HepG2 (cell line): ENCODE measurements around the gene KAT7. TPM values are rescaled to one million over a fixed set of nuclear protein-coding genes. Genes with fewer than 3 reads are reported as not detected.

Source experiments
- ATF2 ChIP-seq: sonication (generic); formaldehyde crosslinking; IDR thresholded peaks from 2 replicates; pipeline ENCODE4 v1.4.0; 2020; ENCODE audit warnings: missing genetic modification reagents
- KDM2A ChIP-seq: sonication (generic); formaldehyde crosslinking; IDR thresholded peaks from 2 replicates; pipeline ENCODE4 v1.4.0; 2020; ENCODE audit warnings: low read depth, missing genetic modification reagents, borderline replicate concordance
- NR2F6 ChIP-seq, 2 experiments: IDR thresholded peaks; 2 replicates each; pipeline ENCODE4 v1.6.1; 2016; ENCODE audit warnings: antibody characterized with exemption in 1 of 2, mild to moderate bottlenecking in 1 of 2
- PHB2 ChIP-seq: fragments of 450-650 bp; IDR thresholded peaks from 2 replicates; pipeline ENCODE4 v1.6.1; 2018; ENCODE audit not compliant: partially characterized antibody
- RBM39 ChIP-seq: fragments of 200-400 bp; formaldehyde crosslinking; IDR thresholded peaks from one replicate; pipeline ENCODE4 v1.6.1; 2018; ENCODE audit warnings: antibody characterized with exemption, mild to moderate bottlenecking, low read depth, low read length; ENCODE audit not compliant: poor library complexity, severe bottlenecking
- RFXAP ChIP-seq: sonication (generic); formaldehyde crosslinking; IDR thresholded peaks from 2 replicates; pipeline ENCODE4 v1.4.0; 2020; ENCODE audit warnings: missing genetic modification reagents, borderline replicate concordance
- TFDP2 ChIP-seq: sonication (generic); formaldehyde crosslinking; IDR thresholded peaks from 2 replicates; pipeline ENCODE4 v1.4.0; 2020; ENCODE audit warnings: missing genetic modification reagents
- ZNF234 ChIP-seq: sonication (generic); formaldehyde crosslinking; conservative IDR thresholded peaks from 2 replicates; pipeline ENCODE4 v1.5.1; 2020; ENCODE audit warnings: mild to moderate bottlenecking, missing genetic modification reagents
- ZNF318 ChIP-seq: sonication (generic); formaldehyde crosslinking; IDR thresholded peaks from 2 replicates; pipeline ENCODE4 v1.4.0; 2020; ENCODE audit warnings: mild to moderate bottlenecking, missing genetic modification reagents
- ZNF556 ChIP-seq: sonication (generic); formaldehyde crosslinking; IDR thresholded peaks from 2 replicates; pipeline ENCODE4 v1.4.0; 2020; ENCODE audit warnings: mild to moderate bottlenecking, missing genetic modification reagents, borderline replicate concordance
- ZNF598 ChIP-seq: sonication (generic); formaldehyde crosslinking; IDR thresholded peaks from 2 replicates; pipeline ENCODE4 v1.5.1; 2020; ENCODE audit warnings: mild to moderate bottlenecking, missing genetic modification reagents, borderline replicate concordance
- ZNF747 ChIP-seq: sonication (generic); formaldehyde crosslinking; IDR thresholded peaks from 2 replicates; pipeline ENCODE4 v1.8.1; 2023; ENCODE audit warnings: missing genetic modification reagents, mild to moderate bottlenecking, borderline replicate concordance
- polyA plus RNA-seq, 8 experiments: library from polyadenylated mRNA; depleted of rRNA in 3 of 8; stranded (reverse) in 7 of 8; unstranded in 1 of 8; fragments of >200 nt; fragmentation: Illumina TruSeq in 4 of 8; extraction: Trizol in 4 of 8; gene quantifications; 2 replicates each; pipeline versions ENCODE4 v1.2.1 to v1.2.3, GENCODE V29; 2011 to 2016; ENCODE audit warnings: low read depth in 4 of 8, missing spikeins in 1 of 8, mixed read lengths in 1 of 8; ENCODE audit not compliant: insufficient read depth in 1 of 8
- total RNA-seq, 5 experiments: library from RNA; depleted of rRNA; stranded (reverse); fragments of >200 nt; fragmentation: Illumina TruSeq; extraction: Trizol; gene quantifications; 2 replicates each; pipeline ENCODE4 v1.2.3, GENCODE V29; 2016; ENCODE audit warnings: low read depth in 1 of 5

Gene KAT7
- total and polyA plus RNA-seq, 2 of the 13 experiments (the other 11 are each of a cell fraction or from before 2014, with no cell fraction given), result 21.2 to 39.2 TPM

- TF ChIP-seq ZNF318 (0 out of 2 replicates have a peak, but pooled peaks have one; percentile 46), ZNF234 (peak; percentile 68; the same call in 1 of the 2 replicates), RFXAP (CRISPR knock-in tag) (no peak; the same call in 1 of the 2 replicates), ZNF747 (CRISPR knock-in tag) (peak; percentile 52; the same call in 1 of the 2 replicates), ZNF598 (no peak), ZNF556 (peak; percentile 41; the same call in 1 of the 2 replicates), NR2F6 (IDR thresholded peaks at IDR 0.05) (no peak), NR2F6 (CRISPR knock-in tag; IDR thresholded peaks at IDR 0.05) (no peak; the same call in 1 of the 2 replicates), RBM39 (peak; percentile 76), PHB2 (no peak), TFDP2 (CRISPR knock-in tag) (peak; percentile 29; the same call in 1 of the 2 replicates), ATF2 (CRISPR knock-in tag) (peak; percentile 59; the same call in 1 of the 2 replicates), KDM2A (CRISPR knock-in tag) (peak; percentile 73)
Observed at GRCh38 chr17:49880291-49881053, 92.0 kb downstream of the KAT7 start (continued).
